DND-41 (cell line): ENCODE measurements around the gene COA8.

Experiments
- ATAC-seq: fragments of 200-7000 bp; cut with Tn5 transposase; 3 replicates; pipeline ENCODE4 v1.9.1; 2021; ENCODE audit warnings: low read depth; ENCODE audit not compliant: insufficient read depth
- DNase-seq: peaks from one replicate; pipeline ENCODE4 v3.0.0-alpha.2; 2020
- H2AFZ ChIP-seq: 2 replicates; pipeline ENCODE4 v1.6.0; 2012; ENCODE audit warnings: low read depth, low read length
- H3K27ac ChIP-seq: 2 replicates; pipeline ENCODE4 v1.5.1; 2012; ENCODE audit warnings: low read length, inconsistent platforms
- H3K27me3 ChIP-seq: fragments of 200-600 bp; sonication (generic); 2 replicates; pipeline ENCODE4 v1.6.0; 2012; ENCODE audit warnings: low read length, mild to moderate bottlenecking, inconsistent platforms; ENCODE audit not compliant: insufficient read depth, poor library complexity
- H3K36me3 ChIP-seq: 2 replicates; pipeline ENCODE4 v1.5.1; 2012; ENCODE audit warnings: low read length, inconsistent platforms; ENCODE audit not compliant: insufficient read depth
- H3K4me1 ChIP-seq: 2 replicates; pipeline ENCODE4 v1.5.1; 2012; ENCODE audit warnings: mild to moderate bottlenecking, low read length; ENCODE audit not compliant: insufficient read depth
- H3K4me2 ChIP-seq: 2 replicates; pipeline ENCODE4 v1.6.0; 2012; ENCODE audit warnings: mild to moderate bottlenecking, moderate library complexity, low read length, inconsistent platforms; ENCODE audit not compliant: insufficient read depth
- H3K4me3 ChIP-seq, 2 experiments: fragments of 200-600 bp in 1 of 2; shearing (Covaris generic) in 1 of 2; 2 replicates each; pipeline ENCODE4 v1.5.1; 2012 to 2016; ENCODE audit warnings: inconsistent platforms in 2 of 2, low read length in 2 of 2, mild to moderate bottlenecking in 2 of 2, low read depth in 1 of 2, moderate library complexity in 1 of 2
- H3K79me2 ChIP-seq: 2 replicates; pipeline ENCODE4 v1.6.0; 2012; ENCODE audit warnings: low read length, inconsistent platforms; ENCODE audit not compliant: insufficient read depth
- H3K9ac ChIP-seq: 2 replicates; pipeline ENCODE4 v1.6.0; 2012; ENCODE audit warnings: low read depth, mild to moderate bottlenecking, inconsistent platforms, low read length, moderate library complexity
- H3K9me3 ChIP-seq: 2 replicates; pipeline ENCODE4 v1.5.1; 2012; ENCODE audit warnings: low read length, moderate library complexity, mild to moderate bottlenecking, inconsistent platforms; ENCODE audit not compliant: insufficient read depth, severe bottlenecking
- H4K20me1 ChIP-seq: 2 replicates; pipeline ENCODE4 v1.6.0; 2012; ENCODE audit warnings: low read length; ENCODE audit not compliant: insufficient read depth
- EZH2 ChIP-seq: IDR thresholded peaks from 3 replicates; pipeline ENCODE4 v1.6.1; 2012; ENCODE audit warnings: borderline replicate concordance, low read depth, mild to moderate bottlenecking, moderate library complexity, low read length, inconsistent platforms; ENCODE audit not compliant: severe bottlenecking
- TF ChIP-seq, protein P1 (sequence below): IDR thresholded peaks from 2 replicates; pipeline ENCODE4 v1.5.1; 2012; ENCODE audit warnings: borderline replicate concordance, low read length, moderate library complexity, mild to moderate bottlenecking; ENCODE audit not compliant: poor library complexity, severe bottlenecking; ENCODE audit errors: extremely low read depth

Gene COA8

DNA sequence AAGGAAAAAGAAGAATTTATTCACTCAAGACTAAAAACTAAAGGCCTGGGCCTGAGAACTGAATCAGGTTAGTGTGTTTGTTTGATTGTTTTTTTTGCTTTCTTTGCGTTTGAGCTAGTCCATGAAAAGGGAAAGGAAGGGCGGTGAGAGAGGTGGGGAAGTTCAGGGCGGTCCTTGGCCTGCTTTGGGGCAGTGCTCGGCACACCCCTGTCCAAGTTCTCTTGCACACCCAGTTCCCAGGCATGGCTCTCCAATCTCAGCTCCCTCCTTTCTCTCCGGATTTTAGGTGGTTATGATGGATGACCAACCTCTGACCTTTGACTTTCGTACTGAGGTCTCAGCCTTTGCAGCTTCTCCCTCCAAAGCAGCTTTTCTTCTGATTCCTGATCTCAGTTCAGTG is 11.3 kb downstream of the COA8 start:
- H3K4me3 ChIP-seq = no peak overlapping the region
- H3K4me2 ChIP-seq = no peak overlapping the region
- H3K36me3 ChIP-seq = peaks cover 45% of the 10 kb centered on the region

DNA sequence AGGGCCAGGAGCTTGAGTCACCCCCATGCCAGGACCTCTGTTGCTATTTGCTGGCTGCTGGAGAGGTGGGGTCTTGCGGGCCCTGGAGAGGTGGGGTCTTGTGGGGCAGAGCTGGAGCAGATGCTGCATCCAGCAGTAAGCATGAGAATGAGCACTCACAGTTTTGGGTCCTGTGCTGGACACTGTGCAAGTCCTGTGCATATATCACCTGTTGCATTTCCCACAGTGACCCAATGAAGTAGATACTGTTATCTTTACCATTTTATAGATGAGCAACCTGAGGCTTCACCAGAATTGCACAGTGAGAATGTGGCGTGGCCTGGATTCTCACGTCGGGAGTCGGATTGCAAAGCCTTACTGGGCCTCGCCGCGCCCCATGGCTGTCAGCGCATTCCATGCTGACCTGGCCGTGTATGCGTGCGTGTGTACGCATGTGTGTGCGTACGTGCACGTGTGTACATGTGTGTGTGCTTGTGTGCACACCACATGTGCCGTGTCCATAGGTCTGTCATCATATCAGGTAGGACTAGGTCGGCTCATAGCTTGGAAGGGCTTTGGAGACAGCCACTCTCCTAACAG is 12.0 kb downstream of the COA8 start:
- H3K4me2 ChIP-seq = no peak overlapping the region
- DNase-seq (no peak), ATAC-seq (no peak)
- H3K27ac ChIP-seq = no peak overlapping the region
- H3K4me3 ChIP-seq = no peak overlapping the region
- no peaks in the 10 kb centered on the region for H3K9me3 ChIP-seq
- no peak for TF ChIP-seq EZH2
- TF ChIP-seq, protein P1, sequence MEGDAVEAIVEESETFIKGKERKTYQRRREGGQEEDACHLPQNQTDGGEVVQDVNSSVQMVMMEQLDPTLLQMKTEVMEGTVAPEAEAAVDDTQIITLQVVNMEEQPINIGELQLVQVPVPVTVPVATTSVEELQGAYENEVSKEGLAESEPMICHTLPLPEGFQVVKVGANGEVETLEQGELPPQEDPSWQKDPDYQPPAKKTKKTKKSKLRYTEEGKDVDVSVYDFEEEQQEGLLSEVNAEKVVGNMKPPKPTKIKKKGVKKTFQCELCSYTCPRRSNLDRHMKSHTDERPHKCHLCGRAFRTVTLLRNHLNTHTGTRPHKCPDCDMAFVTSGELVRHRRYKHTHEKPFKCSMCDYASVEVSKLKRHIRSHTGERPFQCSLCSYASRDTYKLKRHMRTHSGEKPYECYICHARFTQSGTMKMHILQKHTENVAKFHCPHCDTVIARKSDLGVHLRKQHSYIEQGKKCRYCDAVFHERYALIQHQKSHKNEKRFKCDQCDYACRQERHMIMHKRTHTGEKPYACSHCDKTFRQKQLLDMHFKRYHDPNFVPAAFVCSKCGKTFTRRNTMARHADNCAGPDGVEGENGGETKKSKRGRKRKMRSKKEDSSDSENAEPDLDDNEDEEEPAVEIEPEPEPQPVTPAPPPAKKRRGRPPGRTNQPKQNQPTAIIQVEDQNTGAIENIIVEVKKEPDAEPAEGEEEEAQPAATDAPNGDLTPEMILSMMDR = no peak
- H2AFZ ChIP-seq = no peak overlapping the region
- no peak overlapping the region for H3K9ac ChIP-seq
- H3K4me1 ChIP-seq = no peaks in the 10 kb centered on the region
- peaks cover 19% of the 10 kb centered on the region for H3K79me2 ChIP-seq
- H3K27me3 ChIP-seq = no peaks in the 10 kb centered on the region
- H3K36me3 ChIP-seq = peaks cover 45% of the 10 kb centered on the region
- peaks cover 7% of the 10 kb centered on the region; the same call in 1 of the 2 replicates for H4K20me1 ChIP-seq

More for the DNA sequence above, 11.3 kb downstream of the COA8 start:
- ATAC-seq = no peak
- no peak for DNase-seq
- TF ChIP-seq EZH2 = no peak
- TF ChIP-seq, protein P1 = no peak
- no peaks in the 10 kb centered on the region for H3K4me1 ChIP-seq
- peaks cover 25% of the 10 kb centered on the region for H3K79me2 ChIP-seq
- peaks cover 11% of the 10 kb centered on the region; the same call in 1 of the 2 replicates for H4K20me1 ChIP-seq
- no peak overlapping the region for H3K27ac ChIP-seq
- no peak overlapping the region for H2AFZ ChIP-seq
- no peak overlapping the region for H3K9ac ChIP-seq
- H3K9me3 ChIP-seq = no peaks in the 10 kb centered on the region
- no peaks in the 10 kb centered on the region for H3K27me3 ChIP-seq

DNA sequence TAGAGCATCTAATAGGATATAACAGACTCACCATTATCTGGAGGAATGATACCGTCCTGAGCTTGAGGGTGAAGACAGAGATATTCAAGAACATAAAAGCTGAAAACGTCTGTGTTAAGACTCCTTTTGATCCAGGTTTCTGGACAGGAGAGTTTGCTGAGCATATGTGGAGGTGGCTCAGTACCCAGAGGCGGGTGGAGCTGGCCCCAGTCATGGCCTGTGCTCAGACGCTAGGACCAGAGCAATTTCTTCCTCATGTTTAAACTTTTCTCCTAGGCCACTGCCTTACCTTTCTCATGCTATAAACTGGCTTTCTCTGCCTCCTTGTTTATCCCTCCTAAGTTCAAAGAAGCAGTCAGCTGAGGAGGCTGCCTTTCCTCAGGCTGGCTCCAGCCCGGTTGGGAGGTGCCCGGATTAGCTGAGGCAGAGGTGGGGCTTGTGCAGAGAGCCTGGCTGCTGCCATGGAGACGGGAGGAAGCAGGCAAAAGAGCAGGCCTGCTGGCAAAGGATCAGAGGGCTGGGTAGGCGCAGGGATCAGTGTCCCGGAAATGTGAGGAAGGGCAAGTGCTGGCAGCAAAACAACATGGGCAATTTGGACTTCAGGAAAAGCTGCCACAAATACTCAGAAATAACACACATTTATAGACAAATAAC is 13.7 kb downstream of the COA8 start:
- Histone ChIP-seq H2AFZ (no peak overlapping the region), H3K4me2 (no peak overlapping the region), H3K79me2 (peaks cover 12% of the 10 kb centered on the region; the same call in 1 of the 2 replicates), H3K4me3 (no peak overlapping the region), H3K9ac (no peak overlapping the region), H3K9me3 (no peaks in the 10 kb centered on the region), H3K27me3 (no peaks in the 10 kb centered on the region), H3K27ac (no peak overlapping the region), H4K20me1 (peaks cover 7% of the 10 kb centered on the region; the same call in 1 of the 2 replicates), H3K4me1 (no peaks in the 10 kb centered on the region), H3K36me3 (peaks cover 50% of the 10 kb centered on the region)
- DNase-seq (no peak), ATAC-seq (no peak)
- no peak for TF ChIP-seq EZH2
- TF ChIP-seq, protein P1 = no peak
